Measurements from ENCODE around the gene RPL31.

- TF ChIP-seq CTCF (IDR thresholded peaks at IDR 0.05; ENCODE audit: low read length) (no peak), EZH2 (optimal IDR thresholded peaks at IDR 0.05; ENCODE audit: low read depth, low read length) (no peak)
Observed at GRCh38 chr2:101023327-101024107, 21.4 kb downstream of the RPL31 start.

All from MM.1S (cell line).